GM21619 (cell line): ENCODE results near the gene TPCN1.

Source experiments
- ATAC-seq: cut with Tn5 transposase; IDR thresholded peaks from one replicate; pipeline ENCODE4 v1.9.1; 2021; ENCODE audit not compliant: unreplicated experiment

Gene TPCN1

DNA sequence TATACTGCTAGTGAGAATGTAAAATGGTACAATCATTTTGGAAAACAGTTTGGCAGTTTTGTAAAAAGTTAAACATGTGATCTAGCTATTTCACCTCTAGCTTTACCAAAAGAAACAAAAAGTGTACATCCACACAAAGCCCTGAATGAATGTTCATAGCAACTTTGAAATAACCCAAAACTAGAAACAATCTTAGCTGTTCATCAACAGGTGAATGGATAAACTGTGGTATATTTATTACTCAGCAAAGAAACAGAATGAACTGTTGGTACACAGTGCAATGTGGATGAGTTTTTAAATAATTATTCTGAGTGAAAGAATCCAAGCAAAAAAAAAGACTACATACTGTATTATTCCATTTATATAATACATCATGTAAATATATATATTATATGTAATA is 36.3 kb downstream of the TPCN1 start:
- no peak for ATAC-seq

DNA sequence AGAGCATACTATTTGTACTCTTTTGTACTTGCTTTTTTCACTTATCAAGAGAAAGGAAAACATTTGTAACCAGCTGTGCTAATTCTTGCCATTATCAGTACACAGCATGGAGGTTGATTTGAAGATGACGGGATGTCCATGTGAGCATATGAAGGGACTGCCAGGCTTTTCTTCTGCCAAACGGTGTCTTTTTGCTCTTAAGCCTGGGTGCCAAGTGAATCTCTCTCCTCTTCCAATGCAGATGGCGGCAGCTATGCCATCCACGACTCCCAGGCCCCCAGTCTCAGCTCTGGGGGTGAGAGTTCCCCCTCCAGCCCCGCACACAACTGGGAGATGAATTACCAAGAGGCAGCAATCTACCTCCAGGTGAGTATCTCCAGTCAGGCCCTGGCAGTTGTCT is 38.9 kb downstream of the TPCN1 start:
- ATAC-seq, result no peak

DNA sequence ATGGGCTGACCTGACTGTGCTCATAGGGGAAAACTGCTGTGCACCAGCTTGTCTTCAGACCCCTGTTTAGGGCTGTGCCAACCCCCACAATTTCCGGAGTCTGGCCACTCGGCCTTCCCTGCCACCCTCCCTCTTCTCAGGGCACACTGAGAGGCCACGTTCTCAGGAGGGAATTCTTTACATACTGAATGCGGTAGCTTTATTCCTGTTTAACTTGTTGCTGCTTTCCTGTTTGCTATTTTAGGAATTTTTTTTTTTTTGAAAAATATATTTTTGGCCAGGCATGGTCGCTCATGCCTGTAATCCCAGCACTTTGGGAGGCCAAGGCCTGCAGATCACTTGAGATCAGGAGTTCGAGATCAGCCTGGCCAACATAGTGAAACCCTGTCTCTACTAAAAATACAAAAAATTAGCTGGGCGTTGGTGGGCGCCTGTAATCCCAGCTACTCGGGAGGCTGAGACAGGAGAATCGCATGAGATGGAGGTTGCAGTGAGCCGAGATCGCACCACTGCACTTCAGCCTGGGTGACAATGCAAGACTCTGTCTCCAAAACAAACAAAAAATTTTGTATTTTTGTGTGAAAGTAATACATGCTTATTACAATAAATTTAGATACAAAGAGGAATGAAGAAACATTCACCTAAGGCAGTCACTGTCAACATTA is 39.5 kb downstream of the TPCN1 start:
- ATAC-seq, result no peak

DNA sequence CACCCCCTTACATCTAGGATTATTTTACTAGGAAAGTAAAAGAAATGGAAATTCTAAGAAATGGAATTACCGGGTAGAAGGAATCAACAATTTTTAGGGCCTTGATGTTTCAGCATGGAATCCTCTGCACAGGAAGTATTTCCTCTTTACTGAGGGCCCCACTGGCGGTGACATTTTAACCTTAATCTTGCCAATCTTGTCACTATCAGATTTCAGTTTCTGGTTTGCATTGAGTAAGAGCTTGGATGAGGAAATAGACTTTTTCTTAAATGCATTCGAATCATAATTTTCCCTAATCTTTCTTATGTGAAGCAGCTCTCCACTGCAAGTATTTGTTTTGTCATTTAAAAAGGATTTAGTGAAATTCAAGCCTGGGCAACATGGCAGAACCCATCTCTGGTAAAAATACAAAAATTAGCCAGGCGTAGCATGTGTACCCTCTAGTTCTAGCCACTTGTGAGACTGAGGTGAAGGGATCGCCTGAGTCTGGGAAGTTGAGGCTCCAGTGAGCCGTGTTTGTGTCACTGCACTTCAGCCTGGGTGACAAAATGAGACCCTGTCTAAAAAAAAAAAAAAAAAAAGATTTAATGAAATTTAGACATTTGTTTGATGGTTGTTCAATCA is 40.7 kb downstream of the TPCN1 start:
- ATAC-seq, result no peak

DNA sequence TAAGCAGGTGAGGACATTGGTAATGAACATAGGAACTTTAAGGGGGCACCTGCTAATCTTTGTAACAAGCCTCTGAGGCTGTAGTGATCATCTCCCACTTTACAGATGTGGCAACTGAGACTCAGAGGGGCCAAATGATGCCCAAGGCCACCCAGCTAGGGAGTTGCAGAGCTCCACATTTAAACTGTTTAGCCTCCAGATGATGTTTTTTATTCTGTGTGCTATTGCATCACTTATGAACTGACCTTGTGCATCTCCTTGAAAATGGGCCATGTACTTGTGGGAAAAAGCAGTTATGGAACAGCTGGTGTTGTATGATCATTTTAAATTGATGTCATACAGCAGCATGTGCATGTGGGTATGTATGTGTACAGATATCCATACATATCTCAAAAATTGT is 41.4 kb downstream of the TPCN1 start:
- no peak for ATAC-seq

DNA sequence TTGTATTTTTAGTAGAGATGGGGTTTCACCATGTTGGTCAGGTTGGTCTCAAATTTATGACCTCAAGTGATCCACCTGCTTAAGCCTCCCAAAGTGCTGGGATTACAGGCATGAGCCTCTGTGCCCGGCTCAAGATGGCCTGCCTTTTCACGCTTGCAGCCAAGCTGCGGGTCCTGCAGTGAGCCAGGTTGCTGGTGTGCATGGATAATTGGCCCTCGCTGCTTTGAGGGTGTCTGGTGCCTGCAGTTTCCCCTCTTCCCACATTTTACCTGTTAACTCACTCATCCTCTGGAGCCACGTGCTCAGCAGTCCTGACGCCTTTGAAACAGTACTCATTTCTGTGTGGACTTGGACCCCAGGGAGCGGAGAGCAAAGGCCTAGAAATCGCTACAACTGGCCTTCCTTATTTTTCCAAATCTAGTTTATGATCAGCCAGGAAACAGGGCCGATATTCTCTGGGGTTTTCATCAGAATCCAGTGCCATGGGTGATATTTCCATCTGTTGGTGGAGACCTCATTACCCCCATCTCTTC is 42.2 kb downstream of the TPCN1 start:
- no peak for ATAC-seq

DNA sequence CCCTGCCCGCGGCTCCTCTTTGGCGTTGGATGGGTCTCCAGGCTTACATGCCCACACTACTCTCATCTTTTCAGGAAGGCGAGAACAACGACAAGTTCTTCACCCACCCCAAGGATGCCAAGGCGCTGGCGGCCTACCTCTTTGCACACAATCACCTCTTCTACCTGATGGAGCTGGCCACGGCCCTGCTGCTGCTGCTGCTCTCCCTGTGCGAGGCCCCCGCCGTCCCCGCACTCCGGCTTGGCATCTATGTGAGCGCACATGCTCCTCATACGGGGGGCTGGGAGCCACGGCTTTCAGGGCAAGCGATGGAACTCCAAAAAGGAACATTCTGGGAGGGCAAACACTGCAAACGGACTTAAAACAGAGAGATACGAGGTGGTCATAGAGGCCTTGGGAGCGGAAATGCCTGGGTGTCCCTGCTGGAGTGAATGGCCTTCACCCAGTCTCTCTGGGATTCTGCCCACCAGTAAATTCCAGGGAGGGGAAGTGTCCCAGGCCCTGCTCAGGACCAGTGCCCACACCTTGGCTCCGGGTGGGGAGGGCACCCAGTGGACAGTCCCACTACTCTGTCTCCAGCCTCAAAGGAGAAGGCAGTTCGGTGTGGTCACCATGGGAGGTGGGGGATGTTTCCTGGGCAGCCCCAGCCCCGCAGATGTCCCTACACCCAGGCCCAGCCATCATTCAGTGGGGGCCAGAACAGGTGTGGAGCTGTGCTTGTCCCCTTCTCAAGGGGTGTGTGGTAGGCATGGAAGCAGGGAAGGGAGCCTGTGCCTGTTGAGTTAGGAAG is 45.0 kb downstream of the TPCN1 start:
- ATAC-seq, result no peak

DNA sequence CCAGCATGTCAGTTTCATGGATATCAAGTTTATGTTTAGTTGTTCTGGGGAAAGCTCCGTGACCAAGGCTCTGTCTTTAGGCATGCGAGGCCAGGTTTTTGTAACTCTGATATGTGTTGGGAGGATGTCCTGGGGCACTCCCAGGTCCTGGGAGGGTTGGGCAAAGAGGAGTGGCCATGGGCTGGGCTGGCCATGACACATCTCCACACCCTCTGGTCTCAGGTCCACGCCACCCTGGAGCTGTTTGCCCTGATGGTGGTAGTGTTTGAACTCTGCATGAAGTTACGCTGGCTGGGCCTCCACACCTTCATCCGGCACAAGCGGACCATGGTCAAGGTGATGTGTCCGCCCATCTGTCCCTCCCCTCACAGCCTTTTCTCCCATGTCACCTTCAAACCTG is 46.4 kb downstream of the TPCN1 start:
- ATAC-seq, result no peak

DNA sequence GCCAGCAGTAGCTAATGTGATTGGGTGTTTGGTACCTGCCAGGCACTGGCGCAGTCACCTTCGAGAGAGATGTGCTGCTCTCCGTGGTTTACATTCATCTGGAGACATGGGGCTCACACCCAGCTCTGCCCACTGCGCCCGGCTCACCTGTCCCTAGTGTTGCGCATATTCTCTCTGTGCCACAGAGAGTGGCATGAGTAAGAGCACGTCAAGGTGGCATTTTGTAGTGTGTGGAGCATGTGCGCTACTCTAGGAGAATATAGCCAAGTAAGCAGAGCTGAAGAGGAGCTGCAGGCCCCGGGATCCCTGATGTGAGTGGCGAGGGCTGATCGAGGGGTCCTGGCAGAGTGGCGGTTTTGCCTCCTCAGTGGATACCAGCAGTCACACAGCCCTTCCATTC is 46.9 kb downstream of the TPCN1 start:
- ATAC-seq, result no peak

DNA sequence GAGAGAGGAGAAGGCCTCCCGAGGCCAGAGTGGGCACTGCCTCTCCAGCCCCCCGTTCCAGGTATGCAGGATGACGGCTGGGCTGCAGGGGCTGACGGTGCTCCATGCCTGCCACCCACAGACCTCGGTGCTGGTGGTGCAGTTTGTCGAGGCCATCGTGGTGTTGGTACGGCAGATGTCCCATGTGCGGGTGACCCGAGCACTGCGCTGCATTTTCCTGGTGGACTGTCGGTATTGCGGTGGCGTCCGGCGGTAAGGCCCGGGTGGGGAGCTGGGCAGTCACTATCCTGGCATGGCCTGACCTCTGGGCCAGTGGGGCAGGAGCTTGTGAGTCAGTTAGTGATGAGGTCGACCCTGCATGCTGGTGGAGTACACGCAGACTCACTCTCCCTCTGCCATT is 47.4 kb downstream of the TPCN1 start:
- ATAC-seq, result no peak

DNA sequence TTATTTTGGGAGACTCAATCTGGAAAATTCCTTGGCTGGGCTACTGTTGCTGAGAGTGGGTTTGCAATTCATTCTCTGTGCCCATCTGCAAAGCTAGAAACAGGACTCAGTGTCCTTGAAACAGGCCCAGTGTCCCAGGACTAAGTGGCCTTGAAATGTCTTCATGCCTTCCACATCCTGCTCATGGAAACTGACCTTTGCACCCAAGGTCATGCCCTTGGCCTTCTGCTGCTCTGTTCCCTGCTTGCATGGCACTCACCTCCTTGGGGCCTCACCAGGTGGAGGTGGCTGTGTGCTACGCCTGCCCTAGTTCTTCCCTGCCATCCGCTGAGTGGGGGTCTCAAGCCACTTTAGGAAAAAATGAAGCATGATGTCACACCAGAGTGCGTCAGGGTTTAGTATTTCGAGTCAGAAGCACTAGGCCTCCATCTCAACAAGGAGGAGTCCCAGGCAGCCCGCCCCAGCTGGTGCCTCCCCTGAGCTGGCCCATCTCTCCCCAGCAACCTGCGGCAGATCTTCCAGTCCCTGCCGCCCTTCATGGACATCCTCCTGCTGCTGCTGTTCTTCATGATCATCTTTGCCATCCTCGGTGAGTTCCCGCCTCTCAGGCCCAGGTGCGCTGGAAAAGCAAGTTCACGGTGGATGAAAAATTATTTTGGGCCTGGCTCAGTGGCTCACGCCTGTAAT is 48.1 kb downstream of the TPCN1 start:
- ATAC-seq, result no peak

DNA sequence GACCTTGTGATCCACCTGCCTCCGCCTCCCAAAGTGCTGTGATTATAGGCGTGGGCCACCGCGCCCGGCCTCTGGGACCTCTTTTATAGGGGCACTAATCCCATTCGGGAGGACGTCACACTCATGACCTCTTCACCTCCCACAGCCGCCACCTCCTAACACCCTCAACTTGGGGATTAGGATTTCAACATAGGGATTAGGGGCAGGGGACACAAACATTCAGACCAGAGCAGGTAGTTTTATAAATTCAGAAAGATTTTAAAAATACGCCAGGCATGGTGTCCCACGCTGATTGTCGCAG is 49.4 kb downstream of the TPCN1 start:
- no peak for ATAC-seq

DNA sequence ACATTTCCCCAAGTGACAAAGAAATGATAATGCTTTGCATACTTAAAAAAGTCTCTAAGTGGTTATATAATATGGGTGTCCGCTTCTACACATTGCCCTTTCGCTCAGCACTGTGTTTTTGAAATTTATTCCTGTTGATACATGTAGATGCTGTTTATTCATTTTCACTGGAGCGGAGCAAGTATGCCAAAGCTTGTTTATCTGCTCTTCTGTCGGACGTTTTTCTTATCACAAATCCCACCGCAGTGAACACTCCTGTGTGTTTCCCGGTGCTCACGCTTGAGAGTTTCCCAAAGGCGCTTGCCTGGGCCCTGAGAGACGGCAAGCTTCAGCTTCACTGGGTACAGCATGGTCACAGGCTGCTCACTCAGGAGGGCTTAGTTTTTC is 50.2 kb downstream of the TPCN1 start:
- ATAC-seq, result no peak

DNA sequence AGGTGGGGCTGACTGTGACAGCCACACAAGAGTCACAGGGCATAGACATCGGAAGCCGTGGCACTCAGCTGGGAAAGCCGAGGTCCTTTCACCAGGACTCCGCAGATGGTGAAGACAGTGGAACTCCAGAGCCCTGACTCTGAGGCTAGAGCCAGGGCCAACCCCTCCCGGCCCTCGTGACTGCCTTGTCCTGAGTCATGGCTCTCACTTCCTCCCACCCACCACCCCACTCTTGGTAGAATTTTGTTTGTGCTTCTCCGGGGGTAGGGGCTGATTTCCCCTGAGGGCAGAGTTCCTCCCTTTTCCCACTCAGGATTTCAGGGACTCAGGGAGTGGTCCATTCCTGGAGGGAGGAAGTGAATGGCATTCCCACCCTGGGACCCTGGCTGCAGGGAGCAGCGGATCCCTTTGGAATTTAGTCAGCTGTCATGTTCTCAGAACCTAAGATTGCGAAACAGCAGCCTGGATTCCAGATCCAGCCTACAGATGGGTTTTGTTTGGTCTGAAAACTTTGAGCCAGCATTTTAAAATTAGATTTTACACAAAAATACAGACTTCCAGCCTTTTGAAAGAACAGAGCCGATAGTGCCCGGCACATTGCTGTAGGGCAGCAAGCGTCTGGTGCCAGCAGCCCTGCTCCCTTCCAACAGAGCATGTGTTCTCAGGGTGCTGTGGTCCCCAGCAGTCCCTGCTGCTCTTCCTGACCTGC is 50.7 kb downstream of the TPCN1 start:
- ATAC-seq, result no peak

DNA sequence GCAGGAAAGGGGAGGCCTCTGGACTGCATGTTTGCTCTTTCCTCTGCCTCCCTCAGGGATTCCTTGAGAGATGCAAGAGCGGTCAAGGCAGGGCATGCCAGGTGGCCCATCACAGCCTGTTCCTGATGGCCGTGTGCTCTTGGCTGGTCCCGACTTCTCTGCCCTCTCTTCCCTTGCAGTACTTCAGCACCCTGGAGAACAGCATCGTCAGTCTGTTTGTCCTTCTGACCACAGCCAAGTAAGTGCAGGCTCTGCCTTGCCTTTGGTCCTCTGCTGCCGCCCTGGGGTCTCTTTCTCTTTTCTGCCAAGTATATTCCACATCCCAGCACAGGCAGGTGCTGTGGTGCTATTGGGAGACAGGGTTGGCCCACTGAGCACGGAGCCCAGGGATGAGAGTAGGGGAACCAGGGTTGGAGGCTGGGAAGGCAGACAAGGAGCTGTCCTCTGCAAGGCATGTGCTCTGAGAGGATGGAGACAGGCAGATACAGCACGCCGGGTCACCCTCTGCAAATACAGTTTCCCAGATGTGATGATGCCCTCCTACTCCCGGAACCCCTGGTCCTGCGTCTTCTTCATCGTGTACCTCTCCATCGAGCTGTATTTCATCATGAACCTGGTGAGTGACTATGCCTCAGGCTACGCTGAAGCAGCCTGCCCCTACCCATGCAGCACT is 51.9 kb downstream of the TPCN1 start:
- ATAC-seq, result no peak

DNA sequence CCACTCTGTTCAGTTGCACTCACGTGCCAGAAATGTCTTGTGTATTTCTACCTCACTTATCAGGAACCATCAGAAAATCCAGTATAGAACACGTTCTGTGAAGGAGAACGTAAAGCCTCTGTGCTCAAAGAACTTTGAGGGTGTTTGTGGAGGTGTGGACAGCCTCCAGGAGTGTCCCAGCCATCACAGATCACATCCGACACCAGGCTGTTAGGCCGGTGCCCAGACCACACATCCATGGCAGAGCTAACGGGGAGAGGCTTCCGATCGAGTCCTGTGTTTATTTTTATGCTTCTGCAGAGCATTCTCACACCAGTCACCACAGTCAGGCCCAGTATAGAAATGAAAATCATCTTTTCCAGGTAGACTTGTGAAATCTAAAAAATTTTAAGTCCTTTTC is 53.6 kb downstream of the TPCN1 start:
- no peak for ATAC-seq

DNA sequence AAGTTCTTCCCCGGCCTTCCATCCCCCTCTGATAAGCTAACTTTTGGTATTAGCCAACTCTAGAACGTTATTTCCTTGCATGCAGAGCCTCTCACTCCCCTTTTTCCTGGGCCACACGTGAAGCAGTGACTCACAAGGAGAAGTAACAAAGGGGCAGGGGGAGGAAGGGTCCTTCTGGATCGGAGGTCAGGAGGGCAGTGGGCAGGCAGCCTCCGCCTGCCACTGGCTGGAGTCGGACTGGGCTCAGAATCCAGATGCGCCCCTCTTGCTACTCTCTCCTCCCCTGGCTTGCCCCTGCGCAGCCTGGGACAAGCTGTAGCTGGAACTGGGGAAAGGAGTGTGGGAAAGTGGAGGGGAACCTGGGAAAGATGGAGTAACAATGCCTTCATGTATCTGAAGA is 55.0 kb downstream of the TPCN1 start:
- no peak for ATAC-seq

DNA sequence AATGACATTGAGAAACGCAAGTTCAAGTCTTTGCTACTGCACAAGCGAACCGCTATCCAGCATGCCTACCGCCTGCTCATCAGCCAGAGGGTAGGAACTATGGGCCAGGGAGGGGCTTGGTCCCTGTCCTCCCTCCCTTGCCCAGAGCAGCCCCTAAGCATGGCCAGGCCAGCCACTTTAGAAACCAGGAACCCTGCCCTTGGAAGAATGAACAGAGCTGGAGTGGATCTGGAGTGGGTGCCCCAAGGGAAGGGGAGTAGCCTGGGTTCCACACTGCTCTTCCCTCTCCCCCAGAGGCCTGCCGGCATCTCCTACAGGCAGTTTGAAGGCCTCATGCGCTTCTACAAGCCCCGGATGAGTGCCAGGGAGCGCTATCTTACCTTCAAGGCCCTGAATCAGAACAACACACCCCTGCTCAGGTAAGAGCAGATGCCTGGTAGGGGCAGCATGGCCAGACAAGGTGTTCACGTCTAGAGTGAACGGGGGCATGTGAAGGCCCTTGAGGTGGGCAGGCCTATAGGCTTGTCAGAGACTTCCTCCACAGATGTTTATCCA is 55.8 kb downstream of the TPCN1 start:
- no peak for ATAC-seq

DNA sequence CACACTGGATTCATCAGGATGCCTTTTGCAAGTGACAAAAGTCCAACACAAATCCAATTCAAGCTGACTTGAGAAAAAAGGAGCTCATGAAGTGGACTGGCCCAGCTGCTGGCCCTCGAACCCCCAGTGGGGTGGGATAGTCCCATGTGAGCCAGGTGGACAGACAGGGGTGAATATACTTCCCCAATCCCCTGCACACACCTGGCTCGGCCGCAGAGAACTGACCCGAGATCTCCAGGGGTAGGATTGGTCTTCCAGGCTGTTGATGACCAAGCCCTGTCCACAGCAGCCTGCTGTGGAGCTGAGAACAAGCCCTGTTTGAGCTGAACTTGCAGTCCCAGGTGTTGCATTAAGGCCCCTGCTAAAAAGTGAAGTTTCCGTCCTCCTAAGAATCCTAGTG is 56.2 kb downstream of the TPCN1 start:
- no peak for ATAC-seq

DNA sequence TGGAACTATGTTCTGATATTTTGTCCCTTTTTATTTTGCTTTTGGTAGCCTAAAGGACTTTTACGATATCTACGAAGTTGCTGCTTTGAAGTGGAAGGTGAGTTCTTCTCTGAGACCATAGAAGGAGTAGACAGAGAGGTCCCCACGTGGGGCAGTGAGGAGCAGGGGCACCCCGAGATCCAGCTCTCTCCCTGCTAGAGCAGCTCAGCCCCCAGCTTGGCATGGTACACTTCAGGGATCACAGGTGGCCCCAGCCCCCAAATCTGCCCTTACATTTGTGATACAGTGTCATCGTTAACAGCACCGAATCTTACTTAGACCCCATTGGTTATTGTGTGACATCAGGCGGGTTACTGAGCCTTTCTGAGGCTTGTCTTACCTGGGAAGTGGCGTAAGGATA is 56.9 kb downstream of the TPCN1 start:
- no peak for ATAC-seq
